Measurements from ENCODE around the gene PTCH2.
"Not testable (repeated sequence)": the region's sequence is repeated elsewhere in the genome, so short reads cannot be mapped to it uniquely, and the experiment has no call there.

PTCH2 gene

DNA sequence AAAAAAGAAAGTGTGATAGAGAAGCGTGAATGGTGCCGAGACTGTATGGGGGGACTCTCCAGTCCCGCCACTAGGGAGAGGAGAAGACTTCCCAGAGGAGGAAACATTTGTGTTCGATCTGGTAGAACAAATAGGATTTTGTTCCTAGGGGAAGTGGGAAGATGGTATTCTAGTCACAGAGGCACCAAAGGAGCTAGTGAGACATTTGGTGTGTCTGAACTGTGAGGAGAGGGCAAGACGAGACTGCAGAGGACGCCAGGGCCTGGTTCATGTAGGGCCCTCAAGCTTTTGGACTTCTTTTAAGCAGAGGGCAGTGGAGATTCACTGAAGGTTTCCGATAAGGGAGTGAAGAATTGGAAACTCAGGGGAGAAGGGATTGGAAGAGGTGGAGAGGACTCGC is 31.8 kb downstream of the PTCH2 start:
- DNase-seq (ENCODE audit: insufficient read length, low spot score) (no peak), FAIRE-seq (no peak)
- TF ChIP-seq PAX5 (IDR thresholded peaks at IDR 0.05; ENCODE audit: insufficient read depth, low read length, severe bottlenecking) (no peak), POLR2AphosphoS5 (IDR thresholded peaks at IDR 0.05; ENCODE audit: low read depth, low read length) (no peak), TAF1 (IDR thresholded peaks at IDR 0.05; ENCODE audit: low read depth, low read length) (no peak), SPI1 (IDR thresholded peaks at IDR 0.05; ENCODE audit: low read depth, low read length) (no peak), POLR2A (IDR thresholded peaks at IDR 0.05; ENCODE audit: low read depth, low read length) (no peak), POU2F2 (IDR thresholded peaks at IDR 0.05; ENCODE audit: low read depth, low read length) (no peak)

DNA sequence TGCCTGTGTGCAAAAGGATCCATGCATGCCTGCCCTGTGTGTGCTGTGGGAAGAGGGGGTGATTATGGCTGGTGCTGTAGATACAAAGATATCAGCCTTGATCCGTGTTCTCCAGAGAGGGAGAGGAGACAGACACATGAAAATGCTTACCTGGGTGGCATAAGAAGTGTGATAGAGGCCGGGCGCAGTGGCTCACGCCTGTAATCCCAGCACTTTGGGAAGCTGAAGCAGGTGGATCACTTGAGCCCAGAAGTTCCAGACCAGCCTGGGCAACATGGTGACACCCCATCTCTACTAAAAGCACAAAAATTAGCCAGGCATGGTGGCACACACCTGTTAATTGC is 32.3 kb downstream of the PTCH2 start:
- FAIRE-seq = not testable (repeated sequence)

DNA sequence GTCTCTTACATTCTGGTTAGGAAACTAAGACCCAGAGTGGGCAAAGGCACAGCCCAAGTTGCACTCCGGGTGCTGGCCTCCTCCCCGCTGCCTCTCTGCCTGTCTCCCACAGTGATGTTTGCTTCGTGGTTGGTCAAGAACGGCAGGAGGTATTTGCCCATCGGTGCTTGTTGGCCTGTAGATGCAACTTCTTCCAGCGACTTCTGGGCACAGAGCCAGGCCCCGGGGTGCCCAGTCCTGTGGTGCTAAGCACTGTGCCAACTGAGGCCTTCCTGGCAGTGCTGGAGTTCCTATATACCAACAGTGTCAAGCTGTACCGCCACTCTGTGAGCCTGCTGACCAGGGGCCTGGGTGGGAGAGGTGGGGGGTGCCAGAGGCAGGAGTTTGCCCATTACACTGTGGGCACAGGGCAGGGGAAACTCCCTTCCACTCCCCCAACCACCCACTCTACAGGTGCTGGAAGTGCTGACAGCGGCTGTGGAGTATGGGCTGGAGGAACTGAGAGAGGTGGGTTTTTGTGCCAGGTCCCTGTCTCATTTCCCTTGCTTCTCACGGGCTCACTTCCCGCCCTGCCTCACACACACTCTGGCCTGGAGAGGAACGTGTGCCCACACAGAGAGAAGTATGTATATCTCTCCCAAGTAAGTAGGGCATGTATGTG is 32.8 kb downstream of the PTCH2 start:
- FAIRE-seq (peak; percentile 89), DNase-seq (ENCODE audit: insufficient read length, low spot score) (no peak)
- TF ChIP-seq SPI1 (IDR thresholded peaks at IDR 0.05; ENCODE audit: low read depth, low read length) (peak; percentile 86), TAF1 (IDR thresholded peaks at IDR 0.05; ENCODE audit: low read depth, low read length) (no peak), POU2F2 (IDR thresholded peaks at IDR 0.05; ENCODE audit: low read depth, low read length) (peak; percentile 14; the same call in 1 of the 2 replicates), POLR2AphosphoS5 (IDR thresholded peaks at IDR 0.05; ENCODE audit: low read depth, low read length) (no peak)

More for the DNA sequence above, 32.3 kb downstream of the PTCH2 start:
- DNase-seq (ENCODE audit: insufficient read length, low spot score) = not testable (repeated sequence)

DNA sequence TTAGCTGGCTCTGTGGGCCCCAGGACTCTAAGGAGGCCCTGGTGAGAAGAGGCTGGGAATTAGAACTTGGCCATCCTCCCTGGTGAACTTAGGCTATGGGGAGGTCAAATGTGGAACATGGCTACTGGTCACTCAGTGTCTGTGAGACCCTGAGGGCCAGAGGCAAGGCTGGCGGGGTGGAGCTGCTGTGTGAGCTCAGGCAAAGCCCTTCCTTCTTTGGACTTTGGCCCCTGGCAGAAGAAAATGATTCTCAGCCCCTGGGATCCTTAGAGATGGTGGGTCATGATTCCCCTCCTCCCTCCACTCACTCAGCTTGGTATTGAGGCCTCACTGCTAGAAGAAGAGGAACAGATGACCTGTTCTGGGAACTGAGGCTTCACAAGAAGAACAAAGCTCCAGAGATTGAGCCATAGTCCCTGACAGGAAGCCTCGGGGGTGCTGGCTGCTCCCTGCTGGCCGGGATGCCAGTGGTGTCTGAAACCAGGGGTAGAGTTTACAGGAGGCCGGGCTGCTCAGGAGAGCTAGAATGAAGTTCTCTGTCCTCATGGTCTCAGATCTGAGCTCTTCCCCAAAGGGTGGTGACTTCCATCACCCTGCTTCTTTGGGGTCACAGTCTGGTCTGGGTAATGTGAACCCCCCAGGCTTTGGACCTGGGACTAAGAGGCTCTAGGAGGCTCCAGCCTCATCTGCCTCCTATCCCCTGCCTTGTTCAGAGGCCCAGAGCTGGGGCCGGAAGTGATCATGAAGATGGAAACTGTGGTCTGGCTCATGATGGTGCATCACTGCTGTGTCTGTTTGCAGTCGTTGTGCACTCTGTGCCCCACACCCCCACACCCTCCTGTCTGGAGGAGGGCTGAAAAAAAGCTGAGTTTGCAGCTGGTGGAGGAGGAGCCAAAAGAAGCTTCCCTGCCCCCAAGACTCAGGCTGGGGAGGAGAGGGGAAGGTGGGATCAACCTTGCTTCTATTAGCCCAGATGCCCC is 33.8 kb downstream of the PTCH2 start:
- FAIRE-seq = peak; percentile 96

DNA sequence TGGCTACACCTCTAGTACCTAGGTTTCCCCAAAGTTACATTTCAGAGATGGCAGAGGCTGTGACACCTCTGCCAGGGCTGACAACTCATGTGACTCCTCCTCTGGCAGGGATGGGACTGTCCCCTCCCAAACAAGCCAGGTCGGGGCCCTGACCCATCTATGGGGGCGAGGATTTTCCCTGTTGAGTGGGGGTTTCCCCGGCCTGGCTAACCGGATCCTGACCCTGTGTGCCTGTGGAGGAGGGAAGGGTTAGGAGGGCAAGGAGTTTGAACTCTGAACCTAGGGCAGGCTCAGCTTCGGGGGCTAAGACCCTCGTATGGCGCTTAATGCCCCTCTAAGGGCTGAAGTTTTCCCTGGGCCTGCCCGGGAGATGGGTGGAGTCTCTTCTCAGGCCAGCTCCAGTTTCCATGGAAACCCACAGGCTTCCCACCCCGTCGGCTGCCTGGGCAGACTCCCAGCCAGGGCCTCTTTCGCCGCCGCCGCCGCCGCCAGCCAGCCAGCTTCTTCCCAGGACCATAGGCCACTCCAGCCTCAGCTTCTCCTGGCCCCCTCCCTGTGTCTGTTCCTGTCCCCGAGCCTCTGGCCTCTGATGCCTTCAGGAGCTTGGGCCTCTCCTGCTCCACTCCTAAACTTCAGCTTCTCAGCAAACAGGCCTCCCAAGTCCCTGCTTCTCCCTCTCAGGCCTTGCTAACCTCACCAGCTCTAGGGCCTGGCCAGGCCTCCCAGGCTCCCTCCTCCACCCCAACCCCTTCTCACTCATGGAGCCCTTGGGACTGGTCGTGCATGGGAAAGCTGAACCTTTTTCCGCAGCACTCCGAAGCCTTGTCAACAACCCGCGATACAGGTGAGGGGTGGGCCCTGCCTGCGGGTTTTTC is 34.8 kb downstream of the PTCH2 start, which contains the start of gene BTBD19:
Gene BTBD19, plus strand, starts transcription at position 461 of the 875 bp plus-strand sequence. Its CDS starts 298 bp downstream, at position 759.
- no peak for FAIRE-seq
- DNase-seq (ENCODE audit: insufficient read length, low spot score) = no peak

More for the DNA sequence above, 33.8 kb downstream of the PTCH2 start:
- peak; percentile 73 for DNase-seq (ENCODE audit: insufficient read length, low spot score)
- TF ChIP-seq POLR2AphosphoS5 (IDR thresholded peaks at IDR 0.05; ENCODE audit: low read depth, low read length) = peak; percentile 75; the same call in 1 of the 2 replicates
- no peak for TF ChIP-seq PAX5 (IDR thresholded peaks at IDR 0.05; ENCODE audit: insufficient read depth, low read length, severe bottlenecking)
- peak; percentile 39; the same call in 1 of the 2 replicates for TF ChIP-seq POU2F2 (IDR thresholded peaks at IDR 0.05; ENCODE audit: low read depth, low read length)
- peak; percentile 29 for TF ChIP-seq SPI1 (IDR thresholded peaks at IDR 0.05; ENCODE audit: low read depth, low read length)
- peak; percentile 79 for TF ChIP-seq POLR2A (IDR thresholded peaks at IDR 0.05; ENCODE audit: low read depth, low read length)
- TF ChIP-seq TAF1 (IDR thresholded peaks at IDR 0.05; ENCODE audit: low read depth, low read length) = peak; percentile 66; the same call in 1 of the 2 replicates

DNA sequence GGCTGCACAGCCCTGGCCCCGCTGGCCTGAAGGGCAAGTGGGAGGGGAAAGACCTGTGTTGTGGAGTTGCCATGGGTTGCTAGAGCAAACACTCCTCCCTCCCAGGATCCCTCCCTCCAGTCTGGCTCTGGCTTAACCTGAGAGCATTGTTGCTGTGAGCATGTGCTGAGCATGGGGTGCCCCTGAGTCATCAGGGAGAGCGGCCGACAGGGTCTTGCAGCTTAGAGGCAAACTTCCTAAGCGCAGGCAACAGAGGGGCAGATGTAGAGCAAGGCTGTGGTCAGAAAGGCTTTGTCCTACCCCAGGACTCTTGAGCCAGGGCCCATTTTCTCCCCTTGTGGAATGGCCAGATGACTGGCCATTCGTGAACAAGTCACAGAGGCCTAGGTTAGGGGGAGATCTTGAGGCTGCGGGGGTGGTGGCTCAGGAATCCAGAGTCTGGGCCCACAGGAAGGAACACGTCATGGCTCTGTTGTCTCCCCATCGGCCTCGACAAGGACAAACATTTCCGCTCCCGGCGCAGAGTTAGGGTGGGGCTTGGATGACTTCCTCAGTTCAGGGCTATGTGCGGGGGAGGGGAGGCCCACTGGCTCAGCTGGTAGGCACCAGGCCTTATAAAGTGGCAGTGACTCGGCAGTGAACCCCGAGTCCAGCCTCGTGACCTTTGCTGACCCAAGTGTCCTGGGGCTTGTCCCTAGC is 35.5 kb downstream of the PTCH2 start:
- DNase-seq (ENCODE audit: insufficient read length, low spot score) (no peak), FAIRE-seq (peak; percentile 91)
- TF ChIP-seq PAX5 (IDR thresholded peaks at IDR 0.05; ENCODE audit: insufficient read depth, low read length, severe bottlenecking) = no peak
- TF ChIP-seq POLR2A (IDR thresholded peaks at IDR 0.05; ENCODE audit: low read depth, low read length) = peak; percentile 67; the same call in 1 of the 2 replicates
- TF ChIP-seq POLR2AphosphoS5 (IDR thresholded peaks at IDR 0.05; ENCODE audit: low read depth, low read length) = peak; percentile 76
- TF ChIP-seq TAF1 (IDR thresholded peaks at IDR 0.05; ENCODE audit: low read depth, low read length) = no peak
- peak; percentile 58 for TF ChIP-seq SPI1 (IDR thresholded peaks at IDR 0.05; ENCODE audit: low read depth, low read length)
- no peak for TF ChIP-seq POU2F2 (IDR thresholded peaks at IDR 0.05; ENCODE audit: low read depth, low read length)

More for the DNA sequence above, 34.8 kb downstream of the PTCH2 start, which contains the start of gene BTBD19:
- peak; percentile 74 for TF ChIP-seq POU2F2 (IDR thresholded peaks at IDR 0.05; ENCODE audit: low read depth, low read length)
- no peak for TF ChIP-seq SPI1 (IDR thresholded peaks at IDR 0.05; ENCODE audit: low read depth, low read length)
- no peak for TF ChIP-seq PAX5 (IDR thresholded peaks at IDR 0.05; ENCODE audit: insufficient read depth, low read length, severe bottlenecking)
- peak; percentile 0; the same call in 1 of the 2 replicates for TF ChIP-seq POLR2AphosphoS5 (IDR thresholded peaks at IDR 0.05; ENCODE audit: low read depth, low read length)
- no peak for TF ChIP-seq POLR2A (IDR thresholded peaks at IDR 0.05; ENCODE audit: low read depth, low read length)
- TF ChIP-seq TAF1 (IDR thresholded peaks at IDR 0.05; ENCODE audit: low read depth, low read length) = 0 out of 2 replicates have a peak, but pooled peaks have one; percentile 31

GRCh38 chr1:44806704-44807363 is 36.2 kb downstream of the PTCH2 start, which contains the start of gene DYNLT4:
TSS of gene DYNLT4 (minus strand) at chr1:44807351. CDS start at chr1:44806668, 683 bp downstream.
- peak; percentile 16 for FAIRE-seq
- DNase-seq (ENCODE audit: insufficient read length, low spot score) = no peak
- TF ChIP-seq POLR2AphosphoS5 (IDR thresholded peaks at IDR 0.05; ENCODE audit: low read depth, low read length) (no peak), SPI1 (IDR thresholded peaks at IDR 0.05; ENCODE audit: low read depth, low read length) (peak; percentile 59; the same call in 1 of the 2 replicates), POLR2A (IDR thresholded peaks at IDR 0.05; ENCODE audit: low read depth, low read length) (no peak)

All from GM12891 (cell line).